KOPT-K1 (cell line): ENCODE results near the gene CWF19L2.

ENCODE experiments used
- H3K27ac ChIP-seq: fragments of 200-600 bp; sonication (generic); 2 replicates; pipeline ENCODE4 v1.5.1; 2016; ENCODE audit warnings: antibody characterized with exemption, mild to moderate bottlenecking, low read depth, low read length; ENCODE audit not compliant: poor library complexity, severe bottlenecking
- H3K36me3 ChIP-seq: fragments of 200-600 bp; sonication (generic); 2 replicates; pipeline ENCODE4 v1.5.1; 2017; ENCODE audit warnings: antibody characterized with exemption, mild to moderate bottlenecking, low read length, moderate library complexity; ENCODE audit not compliant: insufficient read depth
- H3K9me3 ChIP-seq: fragments of 200-600 bp; sonication (generic); 2 replicates; pipeline ENCODE4 v1.5.1; 2017; ENCODE audit warnings: antibody characterized with exemption, low read length, mild to moderate bottlenecking; ENCODE audit not compliant: insufficient read depth, poor library complexity, severe bottlenecking

CWF19L2 gene

GRCh38 chr11:107293677-107294344 is 163.8 kb downstream of the CWF19L2 start:
- peaks cover 11% of the 10 kb centered on the region; the same call in 1 of the 2 replicates for H3K36me3 ChIP-seq
- H3K27ac ChIP-seq: no peak overlapping the region
- H3K9me3 ChIP-seq: peaks cover 10% of the 10 kb centered on the region

GRCh38 chr11:107282195-107282594 is 175.4 kb downstream of the CWF19L2 start:
- Histone ChIP-seq H3K27ac (no peak overlapping the region), H3K9me3 (no peaks in the 10 kb centered on the region), H3K36me3 (no peaks in the 10 kb centered on the region)
